HEK293 (cell line): ENCODE data around the gene HHIP.

Experiments
- CTCF ChIA-PET: fragments of 350-600 bp; formaldehyde crosslinking; extraction: SDS; loops from one replicate; lab custom pipeline; 2021; ENCODE audit warnings: antibody characterized with exemption; lab: Yijun Ruan, JAX
- POLR2A ChIA-PET: fragments of 300-600 bp; formaldehyde crosslinking; extraction: SDS; loops from one replicate; lab custom pipeline; 2020; ENCODE audit warnings: antibody characterized with exemption, inconsistent platforms; lab: Yijun Ruan, JAX
- H3K27ac ChIP-seq: fragments of 200-500 bp; sonication (Bioruptor generic); 2 replicates; pipeline ENCODE4 v1.5.1; 2014; ENCODE audit warnings: low read depth, low read length, control low read depth, inconsistent platforms; ENCODE audit errors: extremely low read depth
- H3K36me3 ChIP-seq, 2 experiments: fragments of 200-500 bp in 1 of 2; sonication (Bioruptor generic) in 1 of 2; 1 replicate in 1 of 2; 2 replicates in 1 of 2; pipeline ENCODE4 v1.5.1; 2014 to 2017; ENCODE audit warnings: inconsistent platforms in 2 of 2, low read length in 2 of 2; ENCODE audit not compliant: control insufficient read depth in 2 of 2, insufficient read depth in 1 of 2
- H3K4me1 ChIP-seq: fragments of 200-500 bp; sonication (Bioruptor generic); 2 replicates; pipeline ENCODE4 v1.5.1; 2014; ENCODE audit warnings: mild to moderate bottlenecking, low read length, inconsistent platforms; ENCODE audit not compliant: control insufficient read depth, insufficient read depth
- H3K4me3 ChIP-seq: 2 replicates; pipeline ENCODE4 v1.5.1; 2011; ENCODE audit warnings: low read depth, mild to moderate bottlenecking, control low read depth, low read length, moderate library complexity
- H3K9me3 ChIP-seq: fragments of 200-500 bp; sonication (Bioruptor generic); 2 replicates; pipeline ENCODE4 v1.5.1; 2014; ENCODE audit warnings: low read depth, low read length, inconsistent platforms; ENCODE audit not compliant: control insufficient read depth, insufficient read depth
- GFI1B ChIP-seq: fragments of 450-650 bp; formaldehyde crosslinking; IDR thresholded peaks from 2 replicates; pipeline ENCODE4 v1.5.1; 2016; ENCODE audit warnings: missing biosample characterization, missing genetic modification characterization
- GLI4 ChIP-seq: fragments of 450-650 bp; formaldehyde crosslinking; IDR thresholded peaks from 2 replicates; pipeline ENCODE4 v1.5.1; 2016; ENCODE audit warnings: missing biosample characterization, missing genetic modification characterization
- GLIS2 ChIP-seq: fragments of 450-650 bp; formaldehyde crosslinking; IDR thresholded peaks from 2 replicates; pipeline ENCODE4 v1.5.1; 2016; ENCODE audit warnings: missing biosample characterization, missing genetic modification characterization
- RBAK ChIP-seq: fragments of 450-650 bp; formaldehyde crosslinking; IDR thresholded peaks from 2 replicates; pipeline ENCODE4 v1.5.1; 2016; ENCODE audit warnings: missing biosample characterization, missing genetic modification characterization
- SCRT1 ChIP-seq: fragments of 450-650 bp; formaldehyde crosslinking; IDR thresholded peaks from 2 replicates; pipeline ENCODE4 v1.5.1; 2016; ENCODE audit warnings: missing biosample characterization, missing genetic modification characterization, borderline replicate concordance
- TCF7L2 ChIP-seq: IDR thresholded peaks from 2 replicates; pipeline ENCODE4 v1.6.1; 2011; ENCODE audit warnings: low read depth, mild to moderate bottlenecking, inconsistent platforms, low read length, moderate library complexity, borderline replicate concordance
- WT1 ChIP-seq: fragments of 450-650 bp; formaldehyde crosslinking; IDR thresholded peaks from 2 replicates; pipeline ENCODE4 v1.5.1; 2016; ENCODE audit warnings: missing biosample characterization, missing genetic modification characterization
- ZNF112 ChIP-seq: fragments of 450-650 bp; formaldehyde crosslinking; IDR thresholded peaks from 2 replicates; pipeline ENCODE4 v1.5.0; 2017; ENCODE audit warnings: missing biosample characterization, missing genetic modification characterization
- ZNF121 ChIP-seq: fragments of 450-650 bp; formaldehyde crosslinking; IDR thresholded peaks from 2 replicates; pipeline ENCODE4 v1.5.1; 2016; ENCODE audit warnings: missing biosample characterization, missing genetic modification characterization
- ZNF132 ChIP-seq: fragments of 450-650 bp; formaldehyde crosslinking; IDR thresholded peaks from 2 replicates; pipeline ENCODE4 v1.5.1; 2017; ENCODE audit warnings: missing biosample characterization, missing genetic modification characterization, borderline replicate concordance
- ZNF16 ChIP-seq: fragments of 450-650 bp; formaldehyde crosslinking; IDR thresholded peaks from 2 replicates; pipeline ENCODE4 v1.5.1; 2016; ENCODE audit warnings: low read depth, missing biosample characterization, missing genetic modification characterization
- ZNF223 ChIP-seq: fragments of 450-650 bp; formaldehyde crosslinking; IDR thresholded peaks from 2 replicates; pipeline ENCODE4 v1.5.1; 2016; ENCODE audit warnings: missing biosample characterization, missing genetic modification characterization
- ZNF24 ChIP-seq: fragments of 450-650 bp; formaldehyde crosslinking; IDR thresholded peaks from 2 replicates; pipeline ENCODE4 v1.5.1; 2016; ENCODE audit warnings: missing biosample characterization, missing genetic modification characterization
- ZNF341 ChIP-seq: fragments of 450-650 bp; formaldehyde crosslinking; IDR thresholded peaks from 2 replicates; pipeline ENCODE4; 2016; ENCODE audit warnings: low read depth, missing biosample characterization, missing genetic modification characterization
- ZNF404 ChIP-seq: fragments of 450-650 bp; formaldehyde crosslinking; IDR thresholded peaks from 2 replicates; pipeline ENCODE4 v1.5.1; 2017; ENCODE audit warnings: missing biosample characterization, missing genetic modification characterization
- ZNF423 ChIP-seq: fragments of 450-650 bp; formaldehyde crosslinking; IDR thresholded peaks from 2 replicates; pipeline ENCODE4 v1.5.1; 2016; ENCODE audit warnings: missing biosample characterization, missing genetic modification characterization
- ZNF433 ChIP-seq: fragments of 450-650 bp; formaldehyde crosslinking; IDR thresholded peaks from 2 replicates; pipeline ENCODE4 v1.5.1; 2016; ENCODE audit warnings: missing biosample characterization, missing genetic modification characterization, low read depth
- ZNF48 ChIP-seq: fragments of 450-650 bp; formaldehyde crosslinking; IDR thresholded peaks from 2 replicates; pipeline ENCODE4 v1.5.1; 2016; ENCODE audit warnings: missing biosample characterization, missing genetic modification characterization
- ZNF560 ChIP-seq: fragments of 450-650 bp; formaldehyde crosslinking; IDR thresholded peaks from 2 replicates; pipeline ENCODE4 v1.5.1; 2017; ENCODE audit warnings: missing biosample characterization, missing genetic modification characterization, borderline replicate concordance
- ZNF623 ChIP-seq: fragments of 450-650 bp; formaldehyde crosslinking; IDR thresholded peaks from 2 replicates; pipeline ENCODE4 v1.5.1; 2016; ENCODE audit warnings: missing biosample characterization, missing genetic modification characterization
- ZNF76 ChIP-seq: fragments of 450-650 bp; formaldehyde crosslinking; IDR thresholded peaks from 2 replicates; pipeline ENCODE4; 2016; ENCODE audit warnings: low read depth, missing biosample characterization, missing genetic modification characterization, borderline replicate concordance
- ZNF776 ChIP-seq: fragments of 450-650 bp; formaldehyde crosslinking; IDR thresholded peaks from 2 replicates; pipeline ENCODE4 v1.5.0; 2017; ENCODE audit warnings: missing biosample characterization, missing genetic modification characterization, borderline replicate concordance
- TF ChIP-seq, protein P1 (sequence below): fragments of 450-650 bp; formaldehyde crosslinking; IDR thresholded peaks from 2 replicates; pipeline ENCODE4 v1.5.1; 2017; ENCODE audit warnings: missing biosample characterization, missing genetic modification characterization
- TF ChIP-seq, protein P2 (sequence below): fragments of 450-650 bp; formaldehyde crosslinking; IDR thresholded peaks from 2 replicates; pipeline ENCODE4 v1.5.1; 2016; ENCODE audit warnings: missing biosample characterization, missing genetic modification characterization
- TF ChIP-seq, protein P3 (sequence below): fragments of 450-650 bp; formaldehyde crosslinking; IDR thresholded peaks from 2 replicates; pipeline ENCODE4 v1.5.1; 2016; ENCODE audit warnings: missing biosample characterization, missing genetic modification characterization
- TF ChIP-seq, protein P4 (sequence below): fragments of 450-650 bp; formaldehyde crosslinking; IDR thresholded peaks from 2 replicates; pipeline ENCODE4 v1.5.1; 2016; ENCODE audit warnings: missing biosample characterization, missing genetic modification characterization

The HHIP gene

DNA sequence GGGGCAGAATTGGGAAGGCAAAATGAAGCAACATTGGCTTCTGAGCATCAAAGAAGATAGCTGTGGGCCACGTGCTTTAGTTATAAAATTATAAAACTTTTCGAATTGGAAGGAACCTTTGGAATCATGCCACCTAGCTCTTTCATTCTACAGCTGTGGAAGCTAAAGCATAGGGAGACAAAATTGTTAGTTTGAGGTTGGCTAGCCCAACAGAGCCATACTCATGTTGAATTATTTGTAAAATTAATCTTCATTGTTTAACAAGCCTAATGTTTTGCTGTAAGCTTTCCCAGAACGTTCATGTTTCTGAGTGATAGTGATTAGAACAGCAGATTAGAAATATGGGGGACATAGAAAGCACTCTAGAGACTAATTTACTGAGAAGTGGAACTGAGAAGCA lies 35.9 kb downstream of the HHIP start:
- H3K27ac ChIP-seq, result no peak overlapping the region
- no peak for TF ChIP-seq ZNF16
- TF ChIP-seq ZNF341 (tag by site-specific recombination), result no peak
- no peak for TF ChIP-seq ZNF48 (tag by site-specific recombination)
- no peak for TF ChIP-seq ZNF112 (tag by site-specific recombination)
- TF ChIP-seq ZNF24, result no peak
- TF ChIP-seq, protein P1, sequence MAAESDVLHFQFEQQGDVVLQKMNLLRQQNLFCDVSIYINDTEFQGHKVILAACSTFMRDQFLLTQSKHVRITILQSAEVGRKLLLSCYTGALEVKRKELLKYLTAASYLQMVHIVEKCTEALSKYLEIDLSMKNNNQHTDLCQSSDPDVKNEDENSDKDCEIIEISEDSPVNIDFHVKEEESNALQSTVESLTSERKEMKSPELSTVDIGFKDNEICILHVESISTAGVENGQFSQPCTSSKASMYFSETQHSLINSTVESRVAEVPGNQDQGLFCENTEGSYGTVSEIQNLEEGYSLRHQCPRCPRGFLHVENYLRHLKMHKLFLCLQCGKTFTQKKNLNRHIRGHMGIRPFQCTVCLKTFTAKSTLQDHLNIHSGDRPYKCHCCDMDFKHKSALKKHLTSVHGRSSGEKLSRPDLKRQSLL (tag by site-specific recombination), result no peak
- no peak for TF ChIP-seq ZNF404
- TF ChIP-seq, all 188 proteins: peak for 0
- Histone ChIP-seq H3K4me3 (no peak overlapping the region), H3K36me3 (no peaks in the 10 kb centered on the region), H3K4me1 (no peaks in the 10 kb centered on the region), H3K9me3 (no peaks in the 10 kb centered on the region)
- ChIA-PET POLR2A (no interaction called here), CTCF (interaction anchor here (0.6 kb wide), 1 partner anchor 18 kb away, joined by 3 read pairs; no protein-coding TSS in a partner anchor)

DNA sequence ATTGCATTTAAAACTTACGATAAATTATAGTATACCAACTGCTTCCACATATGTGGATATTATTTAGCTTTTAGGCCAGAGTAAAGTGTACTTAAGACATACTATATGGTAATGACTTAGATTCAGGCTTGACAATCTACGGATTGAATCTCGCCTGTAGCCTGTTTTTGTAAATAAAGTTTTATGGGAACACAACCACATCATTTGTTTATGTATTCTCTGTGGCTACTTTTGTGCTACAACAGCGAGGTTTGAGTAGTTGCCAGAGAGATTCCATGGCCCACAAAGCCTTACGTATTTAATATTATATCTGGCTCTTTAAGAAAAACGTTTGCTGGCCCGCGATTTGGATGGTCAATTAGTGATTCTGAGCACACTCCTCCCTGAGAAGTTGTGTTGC lies 37.6 kb downstream of the HHIP start:
- H3K36me3 ChIP-seq, result no peaks in the 10 kb centered on the region
- POLR2A ChIA-PET, result no interaction called here
- TF ChIP-seq ZNF433 (tag by site-specific recombination) (no peak), RBAK (tag by site-specific recombination) (no peak), ZNF776 (tag by site-specific recombination) (no peak), GLI4 (tag by site-specific recombination) (no peak), TCF7L2 (no peak), GFI1B (tag by site-specific recombination) (no peak), ZNF76 (no peak)
- TF ChIP-seq, protein P2, sequence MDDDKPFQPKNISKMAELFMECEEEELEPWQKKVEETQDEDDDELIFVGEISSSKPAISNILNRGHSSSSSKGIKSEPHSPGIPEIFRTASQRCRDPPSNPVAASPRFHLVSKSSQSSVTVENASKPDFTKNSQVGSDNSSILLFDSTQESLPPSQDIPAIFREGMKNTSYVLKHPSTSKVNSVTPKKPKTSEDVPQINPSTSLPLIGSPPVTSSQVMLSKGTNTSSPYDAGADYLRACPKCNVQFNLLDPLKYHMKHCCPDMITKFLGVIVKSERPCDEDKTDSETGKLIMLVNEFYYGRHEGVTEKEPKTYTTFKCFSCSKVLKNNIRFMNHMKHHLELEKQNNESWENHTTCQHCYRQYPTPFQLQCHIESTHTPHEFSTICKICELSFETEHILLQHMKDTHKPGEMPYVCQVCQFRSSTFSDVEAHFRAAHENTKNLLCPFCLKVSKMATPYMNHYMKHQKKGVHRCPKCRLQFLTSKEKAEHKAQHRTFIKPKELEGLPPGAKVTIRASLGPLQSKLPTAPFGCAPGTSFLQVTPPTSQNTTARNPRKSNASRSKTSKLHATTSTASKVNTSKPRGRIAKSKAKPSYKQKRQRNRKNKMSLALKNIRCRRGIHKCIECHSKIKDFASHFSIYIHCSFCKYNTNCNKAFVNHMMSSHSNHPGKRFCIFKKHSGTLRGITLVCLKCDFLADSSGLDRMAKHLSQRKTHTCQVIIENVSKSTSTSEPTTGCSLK (tag by site-specific recombination), result no peak
- TF ChIP-seq, protein P3, sequence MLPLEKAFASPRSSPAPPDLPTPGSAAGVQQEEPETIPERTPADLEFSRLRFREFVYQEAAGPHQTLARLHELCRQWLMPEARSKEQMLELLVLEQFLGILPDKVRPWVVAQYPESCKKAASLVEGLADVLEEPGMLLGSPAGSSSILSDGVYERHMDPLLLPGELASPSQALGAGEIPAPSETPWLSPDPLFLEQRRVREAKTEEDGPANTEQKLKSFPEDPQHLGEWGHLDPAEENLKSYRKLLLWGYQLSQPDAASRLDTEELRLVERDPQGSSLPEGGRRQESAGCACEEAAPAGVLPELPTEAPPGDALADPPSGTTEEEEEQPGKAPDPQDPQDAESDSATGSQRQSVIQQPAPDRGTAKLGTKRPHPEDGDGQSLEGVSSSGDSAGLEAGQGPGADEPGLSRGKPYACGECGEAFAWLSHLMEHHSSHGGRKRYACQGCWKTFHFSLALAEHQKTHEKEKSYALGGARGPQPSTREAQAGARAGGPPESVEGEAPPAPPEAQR (tag by site-specific recombination), result no peak

DNA sequence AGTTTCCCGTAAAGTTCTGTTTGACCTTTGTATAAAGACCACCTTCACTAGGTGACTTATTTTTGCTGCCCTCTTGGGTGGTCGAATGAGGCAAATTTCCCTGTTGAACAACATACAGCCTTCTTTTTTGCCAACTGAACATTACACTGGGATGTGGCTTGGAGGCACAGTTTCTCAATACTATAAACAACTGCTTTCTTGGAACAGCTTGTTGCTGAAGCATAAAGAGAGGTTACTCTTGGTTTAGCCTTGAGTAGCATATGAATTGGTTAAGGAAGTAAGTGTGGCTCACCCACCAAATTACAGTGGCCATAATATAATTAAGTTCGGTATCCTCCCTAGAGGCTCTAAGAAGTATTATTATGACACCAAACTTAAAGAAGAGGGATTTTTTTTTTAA lies 40.0 kb downstream of the HHIP start:
- no peak overlapping the region for H3K27ac ChIP-seq
- POLR2A ChIA-PET, result no interaction called here
- TF ChIP-seq ZNF560 (tag by site-specific recombination), result no peak
- TF ChIP-seq ZNF223 (tag by site-specific recombination), result no peak
- no peak for TF ChIP-seq ZNF121 (tag by site-specific recombination)
- TF ChIP-seq ZNF132 (tag by site-specific recombination), result no peak
- no peak for TF ChIP-seq WT1 (tag by site-specific recombination)
- no peak for TF ChIP-seq ZNF623 (tag by site-specific recombination)
- TF ChIP-seq ZNF423 (tag by site-specific recombination), result no peak
- TF ChIP-seq SCRT1 (tag by site-specific recombination), result no peak
- TF ChIP-seq, protein P4, sequence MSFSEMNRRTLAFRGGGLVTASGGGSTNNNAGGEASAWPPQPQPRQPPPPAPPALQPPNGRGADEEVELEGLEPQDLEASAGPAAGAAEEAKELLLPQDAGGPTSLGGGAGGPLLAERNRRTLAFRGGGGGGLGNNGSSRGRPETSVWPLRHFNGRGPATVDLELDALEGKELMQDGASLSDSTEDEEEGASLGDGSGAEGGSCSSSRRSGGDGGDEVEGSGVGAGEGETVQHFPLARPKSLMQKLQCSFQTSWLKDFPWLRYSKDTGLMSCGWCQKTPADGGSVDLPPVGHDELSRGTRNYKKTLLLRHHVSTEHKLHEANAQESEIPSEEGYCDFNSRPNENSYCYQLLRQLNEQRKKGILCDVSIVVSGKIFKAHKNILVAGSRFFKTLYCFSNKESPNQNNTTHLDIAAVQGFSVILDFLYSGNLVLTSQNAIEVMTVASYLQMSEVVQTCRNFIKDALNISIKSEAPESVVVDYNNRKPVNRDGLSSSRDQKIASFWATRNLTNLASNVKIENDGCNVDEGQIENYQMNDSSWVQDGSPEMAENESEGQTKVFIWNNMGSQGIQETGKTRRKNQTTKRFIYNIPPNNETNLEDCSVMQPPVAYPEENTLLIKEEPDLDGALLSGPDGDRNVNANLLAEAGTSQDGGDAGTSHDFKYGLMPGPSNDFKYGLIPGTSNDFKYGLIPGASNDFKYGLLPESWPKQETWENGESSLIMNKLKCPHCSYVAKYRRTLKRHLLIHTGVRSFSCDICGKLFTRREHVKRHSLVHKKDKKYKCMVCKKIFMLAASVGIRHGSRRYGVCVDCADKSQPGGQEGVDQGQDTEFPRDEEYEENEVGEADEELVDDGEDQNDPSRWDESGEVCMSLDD (tag by site-specific recombination), result no peak
- no peak for TF ChIP-seq GLIS2 (tag by site-specific recombination)

More for the DNA sequence above, 37.6 kb downstream of the HHIP start:
- Histone ChIP-seq H3K4me3 (no peak overlapping the region), H3K27ac (no peak overlapping the region), H3K4me1 (no peaks in the 10 kb centered on the region), H3K9me3 (no peaks in the 10 kb centered on the region)
- CTCF ChIA-PET, result no interaction called here

More for the DNA sequence above, 40.0 kb downstream of the HHIP start:
- CTCF ChIA-PET, result no interaction called here
- no peaks in the 10 kb centered on the region for H3K9me3 ChIP-seq
- no peaks in the 10 kb centered on the region for H3K4me1 ChIP-seq
- H3K36me3 ChIP-seq, result no peaks in the 10 kb centered on the region
- no peak overlapping the region for H3K4me3 ChIP-seq
